WTC11 (cell line): ENCODE measurements around the gene RALY. TPM values are rescaled to one million over a fixed set of nuclear protein-coding genes. Genes with fewer than 3 reads are reported as not detected.
A peak's percentile ranks its signal among the peaks of the same experiment; 100 is the strongest.

ENCODE experiments used
- ATF1 ChIP-seq: sonication (generic); formaldehyde crosslinking; IDR thresholded peaks from 2 replicates; pipeline ENCODE4 v1.8.1; 2023; ENCODE audit warnings: mild to moderate bottlenecking, moderate library complexity, missing genetic modification reagents
- CDX4 ChIP-seq: fragments of 250-450 bp; sonication (Bioruptor Pico); IDR thresholded peaks from 2 replicates; pipeline ENCODE4 v1.9.0; 2021; ENCODE audit warnings: moderate library complexity, mild to moderate bottlenecking, inconsistent platforms, borderline replicate concordance
- CREB1 ChIP-seq: sonication (generic); formaldehyde crosslinking; IDR thresholded peaks from 2 replicates; pipeline ENCODE4 v1.8.0; 2023; ENCODE audit warnings: mild to moderate bottlenecking, missing genetic modification reagents
- ELF4 ChIP-seq: sonication (generic); formaldehyde crosslinking; IDR thresholded peaks from 2 replicates; pipeline ENCODE4 v1.8.1; 2022; ENCODE audit warnings: low read depth, mild to moderate bottlenecking, moderate library complexity, missing genetic modification reagents
- EMX1 ChIP-seq: fragments of 250-450 bp; sonication (Bioruptor Pico); IDR thresholded peaks from 2 replicates; pipeline ENCODE4 v1.8.0; 2021; ENCODE audit warnings: mild to moderate bottlenecking
- ESRRA ChIP-seq: sonication (generic); formaldehyde crosslinking; IDR thresholded peaks from 2 replicates; pipeline ENCODE4 v1.8.1; 2022; ENCODE audit warnings: mild to moderate bottlenecking, missing genetic modification reagents, borderline replicate concordance
- FOXK1 ChIP-seq: sonication (generic); formaldehyde crosslinking; IDR thresholded peaks from 2 replicates; pipeline ENCODE4 v1.8.0; 2022; ENCODE audit warnings: mild to moderate bottlenecking, moderate library complexity, missing genetic modification reagents
- FOXP1 ChIP-seq: sonication (generic); formaldehyde crosslinking; IDR thresholded peaks from 2 replicates; pipeline ENCODE4 v1.8.0; 2022; ENCODE audit warnings: missing genetic modification reagents, mild to moderate bottlenecking, moderate library complexity, borderline replicate concordance
- GABPB1 ChIP-seq: sonication (generic); formaldehyde crosslinking; IDR thresholded peaks from 2 replicates; pipeline ENCODE4 v1.8.1; 2023; ENCODE audit warnings: mild to moderate bottlenecking, missing genetic modification reagents
- JAZF1 ChIP-seq: fragments of 250-450 bp; sonication (Bioruptor Pico); IDR thresholded peaks from 2 replicates; pipeline ENCODE4 v1.9.0; 2021; ENCODE audit warnings: moderate library complexity, mild to moderate bottlenecking, inconsistent platforms
- JUN ChIP-seq: sonication (generic); formaldehyde crosslinking; IDR thresholded peaks from 2 replicates; pipeline ENCODE4 v1.8.0; 2023; ENCODE audit warnings: mild to moderate bottlenecking, missing genetic modification reagents
- NFE2L1 ChIP-seq: sonication (generic); formaldehyde crosslinking; IDR thresholded peaks from 2 replicates; pipeline ENCODE4 v1.8.1; 2023; ENCODE audit warnings: missing genetic modification reagents
- NR1H2 ChIP-seq: sonication (generic); formaldehyde crosslinking; IDR thresholded peaks from 2 replicates; pipeline ENCODE4 v1.9.0; 2021; ENCODE audit warnings: mild to moderate bottlenecking, moderate library complexity, missing genetic modification reagents
- NR3C1 ChIP-seq: sonication (generic); formaldehyde crosslinking; conservative IDR thresholded peaks from 2 replicates; pipeline ENCODE4 v1.8.1; 2023; ENCODE audit warnings: low read depth, mild to moderate bottlenecking, missing genetic modification reagents
- OVOL2 ChIP-seq: fragments of 250-450 bp; sonication (Bioruptor Pico); IDR thresholded peaks from 2 replicates; pipeline ENCODE4 v1.9.0; 2021; ENCODE audit warnings: mild to moderate bottlenecking, borderline replicate concordance
- PRRX2 ChIP-seq: fragments of 250-450 bp; sonication (Bioruptor Pico); IDR thresholded peaks from 2 replicates; pipeline ENCODE4 v1.8.0; 2021; ENCODE audit warnings: mild to moderate bottlenecking
- SMAD3 ChIP-seq: sonication (generic); formaldehyde crosslinking; IDR thresholded peaks from 2 replicates; pipeline ENCODE4 v1.8.0; 2022; ENCODE audit warnings: missing genetic modification reagents, mild to moderate bottlenecking, borderline replicate concordance
- SMAD4 ChIP-seq: sonication (generic); formaldehyde crosslinking; IDR thresholded peaks from 2 replicates; pipeline ENCODE4 v1.8.0; 2022; ENCODE audit warnings: mild to moderate bottlenecking, missing genetic modification reagents
- TEAD4 ChIP-seq: sonication (generic); formaldehyde crosslinking; IDR thresholded peaks from 2 replicates; pipeline ENCODE4 v1.8.0; 2022; ENCODE audit warnings: mild to moderate bottlenecking, missing genetic modification reagents
- ZBTB43 ChIP-seq: sonication (generic); formaldehyde crosslinking; IDR thresholded peaks from 2 replicates; pipeline ENCODE4 v1.8.1; 2023; ENCODE audit warnings: mild to moderate bottlenecking, missing genetic modification reagents
- ZNF121 ChIP-seq: sonication (generic); formaldehyde crosslinking; IDR thresholded peaks from 2 replicates; pipeline ENCODE4 v1.8.0; 2023; ENCODE audit warnings: missing genetic modification reagents
- ZNF219 ChIP-seq: sonication (generic); formaldehyde crosslinking; IDR thresholded peaks from 2 replicates; pipeline ENCODE4 v1.8.0; 2023; ENCODE audit warnings: missing genetic modification reagents, mild to moderate bottlenecking, borderline replicate concordance
- ZNF232 ChIP-seq: sonication (generic); formaldehyde crosslinking; IDR thresholded peaks from 2 replicates; pipeline ENCODE4 v1.8.0; 2022; ENCODE audit warnings: mild to moderate bottlenecking, missing genetic modification reagents
- ZNF396 ChIP-seq: fragments of 250-450 bp; sonication (Bioruptor Pico); IDR thresholded peaks from 2 replicates; pipeline ENCODE4 v1.8.0; 2021; ENCODE audit warnings: mild to moderate bottlenecking, moderate library complexity, borderline replicate concordance
- total RNA-seq: library from RNA; stranded (reverse); gene quantifications from 3 replicates; pipeline ENCODE4 v1.2.3, GENCODE V29; 2021
- TF ChIP-seq, protein P1 (sequence below): sonication (generic); formaldehyde crosslinking; IDR thresholded peaks from 2 replicates; pipeline ENCODE4 v1.8.1; 2023; ENCODE audit warnings: mild to moderate bottlenecking, missing genetic modification reagents, moderate library complexity
- TF ChIP-seq, protein P2 (sequence below): sonication (generic); formaldehyde crosslinking; IDR thresholded peaks from 2 replicates; pipeline ENCODE4 v1.8.1; 2022; ENCODE audit warnings: low read depth, missing genetic modification reagents, borderline replicate concordance
- TF ChIP-seq, protein P3 (sequence below): fragments of 250-450 bp; sonication (Bioruptor Pico); IDR thresholded peaks from 2 replicates; pipeline ENCODE4 v1.9.0; 2021; ENCODE audit warnings: mild to moderate bottlenecking
- TF ChIP-seq, protein P4 (sequence below): sonication (generic); formaldehyde crosslinking; conservative IDR thresholded peaks from 2 replicates; pipeline ENCODE4 v1.8.1; 2023; ENCODE audit warnings: mild to moderate bottlenecking, low read depth, missing genetic modification reagents, moderate library complexity
- TF ChIP-seq, protein P5 (sequence below): sonication (generic); formaldehyde crosslinking; IDR thresholded peaks from 2 replicates; pipeline ENCODE4 v1.8.1; 2023; ENCODE audit warnings: mild to moderate bottlenecking, missing genetic modification reagents, borderline replicate concordance

The RALY gene
- total RNA-seq, 1 experiment from 2014 or later = 164 TPM

DNA sequence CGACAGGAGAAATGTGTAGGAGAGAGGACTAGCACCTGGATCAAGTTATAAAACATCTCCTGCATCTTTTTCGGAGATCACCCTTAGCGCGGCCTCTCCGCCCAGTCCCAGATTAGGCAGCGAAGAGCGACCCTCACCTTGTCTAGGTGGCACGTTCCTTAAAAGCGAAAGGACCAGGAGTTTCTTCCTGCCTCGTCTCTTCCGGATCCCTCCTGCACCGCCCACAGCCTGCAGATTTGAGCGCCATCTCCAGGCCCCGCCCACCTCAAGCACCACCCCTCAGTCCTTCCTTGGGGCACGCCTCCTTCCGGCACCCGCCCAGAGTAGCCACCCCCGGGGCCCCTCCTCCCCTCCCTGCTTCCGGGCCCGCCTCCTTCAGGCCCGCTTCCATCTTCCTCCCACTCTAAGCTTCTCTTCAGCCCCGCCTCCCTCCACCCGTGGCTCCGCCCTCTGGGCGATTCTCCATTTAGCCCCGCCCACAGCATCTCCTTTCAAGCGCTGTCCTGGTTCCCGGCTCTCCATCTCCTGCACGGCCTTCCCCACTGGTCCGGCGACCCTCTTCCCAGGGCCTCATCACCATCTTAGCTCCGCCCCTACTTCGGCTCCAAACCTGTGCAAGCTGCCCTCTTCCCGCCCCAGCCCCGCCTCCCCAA lies 662 bp upstream of the RALY start (continued):
- TF ChIP-seq ZNF121 (CRISPR knock-in tag) (no peak), TEAD4 (CRISPR knock-in tag) (no peak), SMAD4 (no peak), CDX4 (CRISPR knock-in tag) (no peak), OVOL2 (CRISPR knock-in tag) (no peak), PRRX2 (CRISPR knock-in tag) (no peak), NR1H2 (CRISPR knock-in tag) (no peak), ZNF396 (CRISPR knock-in tag) (no peak), SMAD3 (no peak), NR3C1 (CRISPR knock-in tag) (no peak), CREB1 (CRISPR knock-in tag) (no peak), ESRRA (CRISPR knock-in tag) (no peak), JUN (no peak), ELF4 (CRISPR knock-in tag) (no peak), ZNF219 (CRISPR knock-in tag) (no peak), FOXP1 (CRISPR knock-in tag) (no peak), JAZF1 (CRISPR knock-in tag) (no peak), ATF1 (CRISPR knock-in tag) (no peak), FOXK1 (CRISPR knock-in tag) (0 out of 2 replicates have a peak, but pooled peaks have one; percentile 45), ZNF232 (CRISPR knock-in tag) (no peak), EMX1 (CRISPR knock-in tag) (no peak), GABPB1 (CRISPR knock-in tag) (peak; percentile 48; the same call in 1 of the 2 replicates), ZBTB43 (CRISPR knock-in tag) (peak; percentile 50; the same call in 1 of the 2 replicates), NFE2L1 (peak; percentile 83; the same call in 1 of the 2 replicates)
- TF ChIP-seq, protein P1, sequence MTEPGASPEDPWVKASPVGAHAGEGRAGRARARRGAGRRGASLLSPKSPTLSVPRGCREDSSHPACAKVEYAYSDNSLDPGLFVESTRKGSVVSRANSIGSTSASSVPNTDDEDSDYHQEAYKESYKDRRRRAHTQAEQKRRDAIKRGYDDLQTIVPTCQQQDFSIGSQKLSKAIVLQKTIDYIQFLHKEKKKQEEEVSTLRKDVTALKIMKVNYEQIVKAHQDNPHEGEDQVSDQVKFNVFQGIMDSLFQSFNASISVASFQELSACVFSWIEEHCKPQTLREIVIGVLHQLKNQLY = no peak
- TF ChIP-seq, protein P2, sequence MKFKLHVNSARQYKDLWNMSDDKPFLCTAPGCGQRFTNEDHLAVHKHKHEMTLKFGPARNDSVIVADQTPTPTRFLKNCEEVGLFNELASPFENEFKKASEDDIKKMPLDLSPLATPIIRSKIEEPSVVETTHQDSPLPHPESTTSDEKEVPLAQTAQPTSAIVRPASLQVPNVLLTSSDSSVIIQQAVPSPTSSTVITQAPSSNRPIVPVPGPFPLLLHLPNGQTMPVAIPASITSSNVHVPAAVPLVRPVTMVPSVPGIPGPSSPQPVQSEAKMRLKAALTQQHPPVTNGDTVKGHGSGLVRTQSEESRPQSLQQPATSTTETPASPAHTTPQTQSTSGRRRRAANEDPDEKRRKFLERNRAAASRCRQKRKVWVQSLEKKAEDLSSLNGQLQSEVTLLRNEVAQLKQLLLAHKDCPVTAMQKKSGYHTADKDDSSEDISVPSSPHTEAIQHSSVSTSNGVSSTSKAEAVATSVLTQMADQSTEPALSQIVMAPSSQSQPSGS (CRISPR knock-in tag) = no peak
- TF ChIP-seq, protein P3, sequence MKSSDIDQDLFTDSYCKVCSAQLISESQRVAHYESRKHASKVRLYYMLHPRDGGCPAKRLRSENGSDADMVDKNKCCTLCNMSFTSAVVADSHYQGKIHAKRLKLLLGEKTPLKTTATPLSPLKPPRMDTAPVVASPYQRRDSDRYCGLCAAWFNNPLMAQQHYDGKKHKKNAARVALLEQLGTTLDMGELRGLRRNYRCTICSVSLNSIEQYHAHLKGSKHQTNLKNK (CRISPR knock-in tag) = no peak
- TF ChIP-seq, protein P4, sequence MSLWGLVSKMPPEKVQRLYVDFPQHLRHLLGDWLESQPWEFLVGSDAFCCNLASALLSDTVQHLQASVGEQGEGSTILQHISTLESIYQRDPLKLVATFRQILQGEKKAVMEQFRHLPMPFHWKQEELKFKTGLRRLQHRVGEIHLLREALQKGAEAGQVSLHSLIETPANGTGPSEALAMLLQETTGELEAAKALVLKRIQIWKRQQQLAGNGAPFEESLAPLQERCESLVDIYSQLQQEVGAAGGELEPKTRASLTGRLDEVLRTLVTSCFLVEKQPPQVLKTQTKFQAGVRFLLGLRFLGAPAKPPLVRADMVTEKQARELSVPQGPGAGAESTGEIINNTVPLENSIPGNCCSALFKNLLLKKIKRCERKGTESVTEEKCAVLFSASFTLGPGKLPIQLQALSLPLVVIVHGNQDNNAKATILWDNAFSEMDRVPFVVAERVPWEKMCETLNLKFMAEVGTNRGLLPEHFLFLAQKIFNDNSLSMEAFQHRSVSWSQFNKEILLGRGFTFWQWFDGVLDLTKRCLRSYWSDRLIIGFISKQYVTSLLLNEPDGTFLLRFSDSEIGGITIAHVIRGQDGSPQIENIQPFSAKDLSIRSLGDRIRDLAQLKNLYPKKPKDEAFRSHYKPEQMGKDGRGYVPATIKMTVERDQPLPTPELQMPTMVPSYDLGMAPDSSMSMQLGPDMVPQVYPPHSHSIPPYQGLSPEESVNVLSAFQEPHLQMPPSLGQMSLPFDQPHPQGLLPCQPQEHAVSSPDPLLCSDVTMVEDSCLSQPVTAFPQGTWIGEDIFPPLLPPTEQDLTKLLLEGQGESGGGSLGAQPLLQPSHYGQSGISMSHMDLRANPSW (CRISPR knock-in tag) = no peak
- TF ChIP-seq, protein P5, sequence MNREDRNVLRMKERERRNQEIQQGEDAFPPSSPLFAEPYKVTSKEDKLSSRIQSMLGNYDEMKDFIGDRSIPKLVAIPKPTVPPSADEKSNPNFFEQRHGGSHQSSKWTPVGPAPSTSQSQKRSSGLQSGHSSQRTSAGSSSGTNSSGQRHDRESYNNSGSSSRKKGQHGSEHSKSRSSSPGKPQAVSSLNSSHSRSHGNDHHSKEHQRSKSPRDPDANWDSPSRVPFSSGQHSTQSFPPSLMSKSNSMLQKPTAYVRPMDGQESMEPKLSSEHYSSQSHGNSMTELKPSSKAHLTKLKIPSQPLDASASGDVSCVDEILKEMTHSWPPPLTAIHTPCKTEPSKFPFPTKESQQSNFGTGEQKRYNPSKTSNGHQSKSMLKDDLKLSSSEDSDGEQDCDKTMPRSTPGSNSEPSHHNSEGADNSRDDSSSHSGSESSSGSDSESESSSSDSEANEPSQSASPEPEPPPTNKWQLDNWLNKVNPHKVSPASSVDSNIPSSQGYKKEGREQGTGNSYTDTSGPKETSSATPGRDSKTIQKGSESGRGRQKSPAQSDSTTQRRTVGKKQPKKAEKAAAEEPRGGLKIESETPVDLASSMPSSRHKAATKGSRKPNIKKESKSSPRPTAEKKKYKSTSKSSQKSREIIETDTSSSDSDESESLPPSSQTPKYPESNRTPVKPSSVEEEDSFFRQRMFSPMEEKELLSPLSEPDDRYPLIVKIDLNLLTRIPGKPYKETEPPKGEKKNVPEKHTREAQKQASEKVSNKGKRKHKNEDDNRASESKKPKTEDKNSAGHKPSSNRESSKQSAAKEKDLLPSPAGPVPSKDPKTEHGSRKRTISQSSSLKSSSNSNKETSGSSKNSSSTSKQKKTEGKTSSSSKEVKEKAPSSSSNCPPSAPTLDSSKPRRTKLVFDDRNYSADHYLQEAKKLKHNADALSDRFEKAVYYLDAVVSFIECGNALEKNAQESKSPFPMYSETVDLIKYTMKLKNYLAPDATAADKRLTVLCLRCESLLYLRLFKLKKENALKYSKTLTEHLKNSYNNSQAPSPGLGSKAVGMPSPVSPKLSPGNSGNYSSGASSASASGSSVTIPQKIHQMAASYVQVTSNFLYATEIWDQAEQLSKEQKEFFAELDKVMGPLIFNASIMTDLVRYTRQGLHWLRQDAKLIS (CRISPR knock-in tag) = no peak
